HEK293 (cell line): ENCODE data around the gene VGLL3.

Experiments used
- SP2 ChIP-seq: fragments of 450-650 bp; formaldehyde crosslinking; IDR thresholded peaks from 2 replicates; pipeline ENCODE4 v1.5.1; 2016; ENCODE audit warnings: missing biosample characterization, missing genetic modification characterization
- ZFP37 ChIP-seq: fragments of 450-650 bp; formaldehyde crosslinking; IDR thresholded peaks from 2 replicates; pipeline ENCODE4 v1.5.1; 2016; ENCODE audit warnings: missing biosample characterization, missing genetic modification characterization
- ZNF138 ChIP-seq: fragments of 450-650 bp; formaldehyde crosslinking; IDR thresholded peaks from 2 replicates; pipeline ENCODE4 v1.5.1; 2016; ENCODE audit warnings: missing biosample characterization, missing genetic modification characterization, borderline replicate concordance
- ZNF549 ChIP-seq: fragments of 450-650 bp; IDR thresholded peaks from 2 replicates; pipeline ENCODE4 v1.5.1; 2018; ENCODE audit warnings: missing biosample characterization, missing genetic modification characterization, mild to moderate bottlenecking, inconsistent platforms, moderate library complexity
- ZNF571 ChIP-seq: fragments of 450-650 bp; formaldehyde crosslinking; IDR thresholded peaks from 2 replicates; pipeline ENCODE4 v1.5.0; 2017; ENCODE audit warnings: missing biosample characterization, missing genetic modification characterization
- ZNF677 ChIP-seq: fragments of 450-650 bp; IDR thresholded peaks from 2 replicates; pipeline ENCODE4 v1.5.0; 2018; ENCODE audit warnings: missing biosample characterization, mild to moderate bottlenecking, missing genetic modification characterization, moderate library complexity
- TF ChIP-seq, protein P1 (sequence below): fragments of 450-650 bp; formaldehyde crosslinking; IDR thresholded peaks from 2 replicates; pipeline ENCODE4 v1.5.1; 2016; ENCODE audit warnings: missing biosample characterization, missing genetic modification characterization
- TF ChIP-seq, protein P2 (sequence below): fragments of 450-650 bp; formaldehyde crosslinking; conservative IDR thresholded peaks from 2 replicates; pipeline ENCODE4 v1.5.1; 2016; ENCODE audit warnings: low read depth, missing biosample characterization, missing genetic modification characterization
- TF ChIP-seq, protein P3 (sequence below): fragments of 450-650 bp; formaldehyde crosslinking; IDR thresholded peaks from 2 replicates; pipeline ENCODE4 v1.5.1; 2016; ENCODE audit warnings: missing biosample characterization, missing genetic modification characterization, low read depth

DNA sequence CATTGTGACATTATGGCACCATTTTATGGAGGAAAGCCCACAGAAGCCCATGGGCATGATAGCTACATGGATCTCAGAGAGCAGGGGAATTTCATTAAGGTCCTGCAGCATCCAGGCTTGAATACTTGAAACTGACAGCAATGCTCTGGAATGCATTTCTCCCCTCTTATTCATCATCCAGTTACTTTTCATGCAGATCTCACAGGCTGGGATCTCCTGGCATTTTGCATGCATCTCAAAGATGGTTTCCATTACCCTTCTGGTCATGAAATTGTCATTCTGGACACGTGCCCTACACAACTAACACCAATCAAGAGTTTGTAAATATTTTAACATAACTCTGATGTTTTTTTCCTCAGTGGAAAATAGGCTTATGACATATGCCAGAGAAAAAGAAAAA lies 32.4 kb downstream of the VGLL3 start:
- TF ChIP-seq, protein P1, sequence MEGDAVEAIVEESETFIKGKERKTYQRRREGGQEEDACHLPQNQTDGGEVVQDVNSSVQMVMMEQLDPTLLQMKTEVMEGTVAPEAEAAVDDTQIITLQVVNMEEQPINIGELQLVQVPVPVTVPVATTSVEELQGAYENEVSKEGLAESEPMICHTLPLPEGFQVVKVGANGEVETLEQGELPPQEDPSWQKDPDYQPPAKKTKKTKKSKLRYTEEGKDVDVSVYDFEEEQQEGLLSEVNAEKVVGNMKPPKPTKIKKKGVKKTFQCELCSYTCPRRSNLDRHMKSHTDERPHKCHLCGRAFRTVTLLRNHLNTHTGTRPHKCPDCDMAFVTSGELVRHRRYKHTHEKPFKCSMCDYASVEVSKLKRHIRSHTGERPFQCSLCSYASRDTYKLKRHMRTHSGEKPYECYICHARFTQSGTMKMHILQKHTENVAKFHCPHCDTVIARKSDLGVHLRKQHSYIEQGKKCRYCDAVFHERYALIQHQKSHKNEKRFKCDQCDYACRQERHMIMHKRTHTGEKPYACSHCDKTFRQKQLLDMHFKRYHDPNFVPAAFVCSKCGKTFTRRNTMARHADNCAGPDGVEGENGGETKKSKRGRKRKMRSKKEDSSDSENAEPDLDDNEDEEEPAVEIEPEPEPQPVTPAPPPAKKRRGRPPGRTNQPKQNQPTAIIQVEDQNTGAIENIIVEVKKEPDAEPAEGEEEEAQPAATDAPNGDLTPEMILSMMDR (tag by site-specific recombination) = no peak
- TF ChIP-seq, protein P2, sequence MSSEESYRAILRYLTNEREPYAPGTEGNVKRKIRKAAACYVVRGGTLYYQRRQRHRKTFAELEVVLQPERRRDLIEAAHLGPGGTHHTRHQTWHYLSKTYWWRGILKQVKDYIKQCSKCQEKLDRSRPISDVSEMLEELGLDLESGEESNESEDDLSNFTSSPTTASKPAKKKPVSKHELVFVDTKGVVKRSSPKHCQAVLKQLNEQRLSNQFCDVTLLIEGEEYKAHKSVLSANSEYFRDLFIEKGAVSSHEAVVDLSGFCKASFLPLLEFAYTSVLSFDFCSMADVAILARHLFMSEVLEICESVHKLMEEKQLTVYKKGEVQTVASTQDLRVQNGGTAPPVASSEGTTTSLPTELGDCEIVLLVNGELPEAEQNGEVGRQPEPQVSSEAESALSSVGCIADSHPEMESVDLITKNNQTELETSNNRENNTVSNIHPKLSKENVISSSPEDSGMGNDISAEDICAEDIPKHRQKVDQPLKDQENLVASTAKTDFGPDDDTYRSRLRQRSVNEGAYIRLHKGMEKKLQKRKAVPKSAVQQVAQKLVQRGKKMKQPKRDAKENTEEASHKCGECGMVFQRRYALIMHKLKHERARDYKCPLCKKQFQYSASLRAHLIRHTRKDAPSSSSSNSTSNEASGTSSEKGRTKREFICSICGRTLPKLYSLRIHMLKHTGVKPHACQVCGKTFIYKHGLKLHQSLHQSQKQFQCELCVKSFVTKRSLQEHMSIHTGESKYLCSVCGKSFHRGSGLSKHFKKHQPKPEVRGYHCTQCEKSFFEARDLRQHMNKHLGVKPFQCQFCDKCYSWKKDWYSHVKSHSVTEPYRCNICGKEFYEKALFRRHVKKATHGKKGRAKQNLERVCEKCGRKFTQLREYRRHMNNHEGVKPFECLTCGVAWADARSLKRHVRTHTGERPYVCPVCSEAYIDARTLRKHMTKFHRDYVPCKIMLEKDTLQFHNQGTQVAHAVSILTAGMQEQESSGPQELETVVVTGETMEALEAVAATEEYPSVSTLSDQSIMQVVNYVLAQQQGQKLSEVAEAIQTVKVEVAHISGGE (tag by site-specific recombination) = no peak
- TF ChIP-seq ZNF677 (tag by site-specific recombination) (no peak), ZNF571 (tag by site-specific recombination) (no peak), ZNF138 (no peak), ZNF549 (tag by site-specific recombination) (no peak), SP2 (tag by site-specific recombination) (no peak), ZFP37 (tag by site-specific recombination) (no peak)
- TF ChIP-seq, protein P3, sequence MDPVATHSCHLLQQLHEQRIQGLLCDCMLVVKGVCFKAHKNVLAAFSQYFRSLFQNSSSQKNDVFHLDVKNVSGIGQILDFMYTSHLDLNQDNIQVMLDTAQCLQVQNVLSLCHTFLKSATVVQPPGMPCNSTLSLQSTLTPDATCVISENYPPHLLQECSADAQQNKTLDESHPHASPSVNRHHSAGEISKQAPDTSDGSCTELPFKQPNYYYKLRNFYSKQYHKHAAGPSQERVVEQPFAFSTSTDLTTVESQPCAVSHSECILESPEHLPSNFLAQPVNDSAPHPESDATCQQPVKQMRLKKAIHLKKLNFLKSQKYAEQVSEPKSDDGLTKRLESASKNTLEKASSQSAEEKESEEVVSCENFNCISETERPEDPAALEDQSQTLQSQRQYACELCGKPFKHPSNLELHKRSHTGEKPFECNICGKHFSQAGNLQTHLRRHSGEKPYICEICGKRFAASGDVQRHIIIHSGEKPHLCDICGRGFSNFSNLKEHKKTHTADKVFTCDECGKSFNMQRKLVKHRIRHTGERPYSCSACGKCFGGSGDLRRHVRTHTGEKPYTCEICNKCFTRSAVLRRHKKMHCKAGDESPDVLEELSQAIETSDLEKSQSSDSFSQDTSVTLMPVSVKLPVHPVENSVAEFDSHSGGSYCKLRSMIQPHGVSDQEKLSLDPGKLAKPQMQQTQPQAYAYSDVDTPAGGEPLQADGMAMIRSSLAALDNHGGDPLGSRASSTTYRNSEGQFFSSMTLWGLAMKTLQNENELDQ (tag by site-specific recombination) = no peak
